Stimulated activated CD4-positive, alpha-beta T cell treated with anti-CD3 and anti-CD28 coated beads, Interleukin-15, amount 100 ng/mL, for 1 hour (primary cell): Measurements from ENCODE around the gene HACD1.

ENCODE experiments used
- DNase-seq, 2 donors: peaks; one replicate each; pipeline ENCODE4 v3.0.0-alpha.2; 2020; ENCODE audit warnings: low read depth in 1 of 2, low spot score in 1 of 2

Gene HACD1, protein sequence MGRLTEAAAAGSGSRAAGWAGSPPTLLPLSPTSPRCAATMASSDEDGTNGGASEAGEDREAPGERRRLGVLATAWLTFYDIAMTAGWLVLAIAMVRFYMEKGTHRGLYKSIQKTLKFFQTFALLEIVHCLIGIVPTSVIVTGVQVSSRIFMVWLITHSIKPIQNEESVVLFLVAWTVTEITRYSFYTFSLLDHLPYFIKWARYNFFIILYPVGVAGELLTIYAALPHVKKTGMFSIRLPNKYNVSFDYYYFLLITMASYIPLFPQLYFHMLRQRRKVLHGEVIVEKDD

GRCh38 chr10:17617031-17617911, at the start of gene HACD1:
Gene HACD1, minus strand, starts transcription at chr10:17617374. Its CDS starts 35 bp downstream, at chr10:17617339.
- DNase-seq, result peak; percentile 5 to 36

DNA sequence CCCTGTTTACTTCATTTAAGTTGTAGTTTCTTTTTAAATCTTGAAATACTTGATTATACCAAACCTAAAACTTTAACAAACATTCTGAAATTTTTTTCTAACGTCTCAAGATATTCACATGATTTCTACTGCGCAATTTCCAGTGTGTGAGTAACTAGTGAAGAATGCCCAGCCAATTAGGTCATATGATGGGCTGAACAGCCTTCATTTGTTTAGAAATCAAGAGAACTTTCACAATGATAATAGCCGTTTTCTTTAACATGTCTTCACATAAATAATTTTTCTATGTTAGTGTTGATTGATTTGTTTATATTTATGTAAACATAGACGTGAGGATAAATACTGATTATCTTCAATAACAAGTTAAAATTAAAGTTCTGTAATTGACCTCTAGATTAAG, 48.6 kb upstream of the HACD1 start:
- no peak for DNase-seq

DNA sequence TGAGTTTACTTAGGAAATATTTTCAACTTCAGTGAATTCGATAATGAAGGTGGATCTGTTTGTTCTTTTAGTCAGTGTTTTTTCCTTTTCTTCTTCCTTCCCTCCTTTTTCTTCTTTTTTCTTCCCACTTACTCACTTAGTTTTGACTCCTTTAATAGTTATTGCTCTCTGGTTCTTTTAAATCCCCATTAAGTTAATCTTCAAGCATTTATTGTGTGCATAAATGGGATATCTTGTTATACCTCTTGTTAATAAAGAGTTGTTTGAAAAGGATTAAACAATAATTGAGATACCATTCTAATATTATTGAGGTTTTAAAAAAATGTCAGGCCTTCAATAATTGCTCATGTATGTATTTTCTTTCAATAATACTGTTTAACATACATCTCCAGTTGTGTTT, 46.3 kb upstream of the HACD1 start:
- DNase-seq, result no peak

DNA sequence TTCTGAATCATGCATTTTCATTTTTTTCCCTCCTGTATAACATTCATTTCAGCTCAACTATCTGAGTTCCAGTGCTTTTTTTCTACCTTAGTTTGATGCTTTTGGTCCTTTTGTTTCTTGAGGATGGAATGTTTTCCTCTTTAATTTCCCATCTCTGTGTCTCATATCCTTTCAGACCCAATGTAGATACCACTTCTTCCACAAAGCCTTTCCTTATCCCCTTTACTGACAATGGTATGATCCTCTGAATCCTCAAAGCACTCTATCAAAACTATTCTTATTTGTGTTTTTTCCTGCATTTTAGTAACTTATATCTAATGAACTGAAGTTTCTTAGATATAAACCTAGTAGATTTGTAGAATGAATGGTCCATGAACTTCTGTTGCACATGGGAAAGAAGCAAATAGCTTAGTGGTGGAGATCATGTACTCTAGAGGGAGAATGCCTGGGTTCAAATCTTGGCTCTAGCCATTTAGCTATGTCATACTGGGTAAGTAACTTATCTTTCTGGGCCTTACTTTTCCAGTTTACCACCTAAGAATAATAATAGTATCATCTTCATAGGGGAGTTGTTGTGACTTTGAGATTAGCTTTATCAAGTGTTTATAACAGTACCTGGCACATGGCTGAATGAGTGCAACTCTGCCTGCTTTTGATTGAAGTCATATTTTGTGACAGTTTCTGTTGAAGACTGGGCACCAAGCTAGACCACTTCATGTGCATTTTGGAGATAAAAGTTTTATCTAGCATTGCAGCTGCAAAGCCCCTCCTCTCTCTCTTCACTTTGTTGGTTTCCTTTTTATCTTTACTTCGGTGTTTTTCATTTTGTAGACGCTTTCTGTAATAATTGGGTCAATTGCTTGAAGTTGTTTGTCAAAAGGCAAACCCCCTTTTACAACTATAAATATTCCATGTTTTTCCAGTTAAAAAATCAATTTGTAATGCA, 45.3 kb upstream of the HACD1 start:
- DNase-seq, result no peak

GRCh38 chr10:17661510-17661909, 44.3 kb upstream of the HACD1 start:
- DNase-seq, result no peak

DNA sequence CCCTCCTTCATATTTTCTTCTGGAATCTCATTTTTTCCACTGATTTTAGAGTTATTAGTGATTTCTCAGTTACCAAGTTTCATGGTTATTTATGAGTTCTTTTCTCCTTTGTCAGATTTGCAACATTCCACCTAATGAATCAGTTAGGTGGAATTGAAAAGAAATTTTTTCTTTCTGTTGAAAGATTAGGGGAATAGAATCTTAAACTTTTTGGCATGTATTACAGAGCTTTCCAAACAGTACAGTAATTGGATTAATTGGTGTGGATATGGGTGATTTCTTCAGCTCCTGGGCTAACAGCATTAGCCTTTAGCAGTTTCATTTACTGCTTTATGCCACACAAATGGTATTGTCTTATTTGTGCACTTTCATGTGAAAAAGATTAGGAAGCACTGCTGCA, 43.7 kb upstream of the HACD1 start:
- DNase-seq, result no peak

- no peak for DNase-seq
Measured at GRCh38 chr10:17659365-17659764, 42.2 kb upstream of the HACD1 start.

GRCh38 chr10:17657103-17657500, 39.9 kb upstream of the HACD1 start:
- DNase-seq, result no peak

DNA sequence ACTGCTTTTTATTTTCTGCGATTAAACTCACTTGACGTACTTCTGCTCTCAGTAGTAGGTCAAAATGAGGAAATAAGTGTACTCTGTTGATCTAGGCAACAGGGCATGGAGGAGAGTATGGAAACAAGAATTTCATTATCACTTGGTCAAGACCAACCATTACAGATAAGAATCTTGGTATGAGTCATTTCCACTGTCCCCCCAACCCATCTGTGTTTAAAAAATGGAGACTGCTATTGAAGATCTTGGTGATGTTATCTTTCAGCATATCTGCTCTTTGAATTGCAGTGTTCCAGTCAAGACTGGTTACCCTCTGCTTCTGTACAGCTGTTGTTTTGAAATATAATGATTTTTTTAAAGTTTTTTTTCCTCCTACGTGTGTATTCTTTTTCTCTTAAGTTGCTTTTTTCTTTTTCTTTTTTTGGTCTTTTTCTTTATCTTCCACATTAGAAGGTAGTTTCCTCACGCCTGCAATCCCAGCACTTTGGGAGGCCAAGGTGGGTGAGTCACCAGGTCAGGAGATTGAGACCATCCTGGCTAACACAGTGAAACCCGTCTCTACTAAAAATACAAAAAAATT, 38.5 kb upstream of the HACD1 start:
- no peak for DNase-seq

DNA sequence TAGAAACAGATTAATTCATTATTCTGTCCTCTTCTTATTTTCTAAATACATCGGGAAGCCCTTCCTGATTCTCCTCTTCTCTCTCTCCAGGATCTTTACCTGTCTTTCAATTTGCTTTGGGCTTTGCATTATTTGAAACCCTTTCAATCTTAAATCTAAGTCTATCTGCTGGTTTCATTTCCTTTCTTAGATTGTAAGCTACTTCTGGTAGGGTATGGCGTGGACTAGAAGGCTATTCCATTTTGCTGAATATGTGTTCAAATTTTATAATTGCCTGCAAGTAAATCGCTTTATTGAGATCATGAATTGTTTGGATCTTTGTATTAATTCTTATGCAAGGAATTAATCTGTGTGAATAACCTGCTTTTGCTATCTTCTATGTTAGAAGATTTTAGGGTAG, 37.8 kb upstream of the HACD1 start:
- DNase-seq, result no peak

DNA sequence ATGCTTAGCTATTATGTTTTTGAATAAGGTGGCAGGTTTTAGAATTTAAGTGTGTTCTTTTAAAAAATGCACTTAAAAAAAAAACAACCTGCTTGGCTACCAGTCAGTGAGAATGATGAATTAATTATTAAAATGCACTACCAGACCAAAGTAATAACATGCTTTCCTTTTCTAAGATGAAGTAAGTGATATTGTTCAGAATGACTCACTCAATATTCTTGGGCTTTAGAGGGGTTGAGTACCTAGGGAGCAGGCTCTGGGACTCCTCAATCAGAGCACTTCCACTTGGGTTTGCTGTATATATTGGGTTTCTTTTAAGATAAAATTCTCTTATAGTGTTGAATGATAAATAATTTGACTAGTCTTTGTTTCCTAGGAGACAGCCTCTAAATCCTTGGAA, 35.4 kb upstream of the HACD1 start:
- DNase-seq, result no peak

DNA sequence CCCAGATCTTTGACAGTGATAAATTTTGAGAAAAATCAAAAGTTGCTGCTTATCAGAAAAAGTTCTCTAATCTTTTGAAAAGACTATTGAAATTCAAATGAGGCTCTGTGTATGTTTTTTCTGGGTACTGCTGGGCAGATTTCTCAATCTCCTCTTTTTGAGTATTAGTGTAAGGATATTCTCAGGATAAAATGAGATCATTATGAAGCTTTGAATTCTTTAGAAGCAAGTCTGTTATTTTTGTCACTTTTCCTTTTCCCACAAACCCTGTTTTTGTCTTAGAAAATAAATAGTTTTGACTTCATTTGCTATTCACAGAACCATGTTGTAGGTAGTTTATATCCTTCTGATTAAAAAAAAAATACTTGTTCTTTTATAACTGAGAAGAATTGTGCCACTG, 34.7 kb upstream of the HACD1 start:
- DNase-seq, result no peak

DNA sequence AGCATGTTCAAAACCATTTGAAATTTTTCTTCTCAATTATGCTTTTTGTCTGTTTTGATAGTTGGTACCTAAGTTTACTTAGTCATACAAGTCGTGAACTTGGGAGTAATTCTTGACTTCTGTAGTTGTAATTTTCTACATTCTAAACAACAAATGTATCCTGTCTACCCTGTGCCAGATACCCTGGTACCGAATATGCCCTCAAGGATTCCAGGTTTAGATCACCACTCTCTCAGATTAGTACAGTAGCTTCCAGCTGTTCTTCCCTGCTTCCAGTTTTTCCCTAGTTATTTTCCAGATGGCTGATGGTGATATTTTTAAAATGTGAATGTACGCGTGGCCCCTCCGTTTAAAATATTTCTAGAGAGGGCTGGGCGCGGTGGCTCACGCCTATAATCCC, 33.2 kb upstream of the HACD1 start:
- DNase-seq, result no peak

DNA sequence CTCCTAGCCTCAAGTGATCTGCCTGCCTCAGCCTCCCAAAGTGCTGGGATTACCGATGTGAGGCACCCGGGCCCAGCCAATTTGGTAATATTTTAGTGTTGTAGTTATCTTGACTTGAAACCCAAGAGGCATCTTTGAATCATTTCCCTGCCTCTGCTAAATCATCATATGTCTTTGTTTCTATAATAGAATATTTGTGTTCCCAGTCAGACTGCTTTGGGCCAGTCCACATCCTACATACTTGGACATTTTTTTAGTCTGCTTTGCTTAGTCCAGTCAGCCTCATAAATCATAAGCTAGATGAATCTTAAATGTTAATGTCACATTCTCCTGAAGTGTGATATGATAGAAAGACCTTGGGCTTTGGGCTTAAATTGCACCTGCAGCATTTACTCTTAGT, 32.7 kb upstream of the HACD1 start:
- no peak for DNase-seq

- no peak for DNase-seq
Measured at GRCh38 chr10:17649052-17649451, 31.9 kb upstream of the HACD1 start.

- DNase-seq, result peak in 1 of 2 donors; percentile 23
Measured at GRCh38 chr10:17648243-17649035, 31.3 kb upstream of the HACD1 start.

- DNase-seq, result no peak
Measured at GRCh38 chr10:17647326-17647725, 30.2 kb upstream of the HACD1 start.

DNA sequence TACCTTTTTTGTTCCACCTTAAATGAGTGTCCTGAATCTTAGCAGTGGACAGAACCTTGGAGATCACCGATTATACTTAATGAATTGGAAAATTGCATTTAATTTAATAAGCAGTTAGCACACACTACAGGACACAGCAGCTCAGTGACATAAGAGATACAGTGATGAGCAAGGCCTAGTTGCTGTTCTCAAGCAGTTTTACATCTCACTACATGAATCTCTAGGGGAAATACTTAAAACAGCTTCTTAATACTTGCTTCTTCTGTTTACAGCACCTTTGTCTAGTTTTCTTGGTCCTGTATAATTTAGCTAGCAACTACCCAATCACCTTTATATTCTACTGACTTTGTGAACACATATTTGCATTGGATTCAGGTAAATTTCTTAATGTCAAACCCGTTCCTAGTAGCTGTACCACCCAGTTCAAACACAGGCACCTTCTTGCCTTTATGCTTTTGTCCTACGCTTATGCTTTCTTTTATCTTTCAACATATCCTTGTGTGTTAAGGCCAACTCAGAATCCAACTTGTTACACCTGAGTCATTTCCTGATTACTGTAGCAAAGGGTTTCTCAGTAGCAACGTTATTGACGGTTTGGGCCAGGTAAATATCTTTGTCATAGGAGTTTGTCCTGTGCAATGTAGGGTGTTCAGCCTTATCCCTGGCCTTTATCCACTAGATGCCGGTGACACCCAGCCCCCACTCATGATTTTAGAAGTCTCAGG, 28.6 kb upstream of the HACD1 start:
- no peak for DNase-seq

DNA sequence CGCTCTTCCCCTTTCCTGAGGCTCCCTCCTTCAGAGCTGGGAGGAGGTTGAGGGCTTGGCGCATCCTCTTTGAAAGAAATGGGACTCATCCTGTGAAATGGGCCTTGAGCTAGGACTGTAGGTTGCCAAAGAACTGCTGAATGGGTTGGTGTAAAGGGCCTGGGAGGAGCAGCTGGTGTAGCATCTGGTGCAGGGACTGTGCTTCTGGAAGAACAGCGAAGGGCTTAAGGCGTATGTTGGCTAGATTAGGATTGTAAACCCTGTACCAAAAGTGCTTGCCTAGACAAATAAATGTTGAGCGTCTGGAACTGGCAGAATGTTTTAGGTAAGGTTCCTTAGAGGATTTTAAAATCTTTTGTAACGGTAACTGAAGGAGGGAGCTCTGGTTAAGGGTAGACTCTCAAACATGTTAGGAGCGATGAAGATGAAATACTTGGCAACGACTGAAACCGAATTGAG, 27.3 kb upstream of the HACD1 start:
- no peak for DNase-seq
